ENCODE results near the gene CCDC12. TPM values are rescaled to one million over a fixed set of nuclear protein-coding genes. Genes with fewer than 3 reads are reported as not detected.
"Not testable (repeated sequence)": the region's sequence is repeated elsewhere in the genome, so short reads cannot be mapped to it uniquely, and the experiment has no call there.

The CCDC12 gene
- total RNA-seq, 1 donor from 2014 or later: 33.1 TPM

GRCh38 chr3:46982546-46982945, 6.0 kb upstream of the CCDC12 start:
- no peak for DNase-seq (ENCODE audit: low spot score)

DNA sequence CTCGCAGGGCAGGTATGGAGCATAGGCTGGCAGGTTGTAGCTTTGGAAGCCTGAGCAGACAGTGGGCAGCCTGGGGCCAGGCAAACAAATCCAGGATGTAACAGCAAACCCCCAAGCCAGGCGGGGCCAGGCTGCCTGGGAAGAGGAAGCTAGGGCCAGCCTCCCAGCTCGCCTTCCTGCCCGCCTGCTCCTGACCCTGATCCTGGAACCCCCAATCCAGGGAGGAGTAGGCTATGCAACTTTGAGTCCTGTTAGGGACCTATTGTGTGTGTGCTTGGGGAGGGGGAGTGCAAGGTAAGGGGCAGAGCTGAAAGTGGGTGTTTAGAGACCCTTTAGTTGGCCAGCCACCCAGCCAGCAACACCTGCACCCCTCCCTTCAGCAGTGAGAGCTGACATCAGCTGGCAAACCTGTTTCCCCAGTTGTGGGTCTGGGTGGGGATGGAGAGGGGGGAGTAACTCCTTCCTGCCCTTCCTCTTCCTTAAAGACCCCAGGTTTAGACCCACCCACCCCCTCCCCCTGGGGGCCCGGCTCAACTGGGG, 5.5 kb upstream of the CCDC12 start:
- DNase-seq (ENCODE audit: low spot score): no peak

DNA sequence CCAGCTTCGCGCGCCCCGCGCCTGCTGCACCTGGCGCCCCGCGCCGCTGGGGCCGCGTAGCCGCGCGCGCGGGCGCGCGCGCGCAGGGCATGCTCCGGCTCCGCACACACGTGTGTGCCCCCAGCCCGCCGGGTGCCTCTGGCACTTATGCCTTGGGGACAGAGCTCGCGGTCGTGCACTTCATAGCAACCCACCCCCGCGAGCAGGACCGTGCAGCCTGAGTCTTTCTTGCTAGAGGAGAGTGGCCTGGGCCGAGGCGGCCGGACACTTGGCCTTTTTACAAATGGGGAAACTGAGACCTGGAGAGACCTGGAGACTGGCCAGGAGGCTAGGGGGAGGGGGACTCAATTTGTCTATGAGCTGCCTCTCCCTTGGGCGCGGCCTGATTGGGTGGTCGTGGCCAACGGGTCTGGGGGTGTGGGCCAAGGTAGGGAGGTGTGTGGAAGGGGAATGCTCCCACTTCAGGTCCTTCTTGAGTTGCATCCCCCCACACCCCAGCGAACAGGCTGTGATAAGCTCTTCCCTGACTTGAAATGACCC, 3.5 kb upstream of the CCDC12 start:
- DNase-seq (ENCODE audit: low spot score): no peak

DNA sequence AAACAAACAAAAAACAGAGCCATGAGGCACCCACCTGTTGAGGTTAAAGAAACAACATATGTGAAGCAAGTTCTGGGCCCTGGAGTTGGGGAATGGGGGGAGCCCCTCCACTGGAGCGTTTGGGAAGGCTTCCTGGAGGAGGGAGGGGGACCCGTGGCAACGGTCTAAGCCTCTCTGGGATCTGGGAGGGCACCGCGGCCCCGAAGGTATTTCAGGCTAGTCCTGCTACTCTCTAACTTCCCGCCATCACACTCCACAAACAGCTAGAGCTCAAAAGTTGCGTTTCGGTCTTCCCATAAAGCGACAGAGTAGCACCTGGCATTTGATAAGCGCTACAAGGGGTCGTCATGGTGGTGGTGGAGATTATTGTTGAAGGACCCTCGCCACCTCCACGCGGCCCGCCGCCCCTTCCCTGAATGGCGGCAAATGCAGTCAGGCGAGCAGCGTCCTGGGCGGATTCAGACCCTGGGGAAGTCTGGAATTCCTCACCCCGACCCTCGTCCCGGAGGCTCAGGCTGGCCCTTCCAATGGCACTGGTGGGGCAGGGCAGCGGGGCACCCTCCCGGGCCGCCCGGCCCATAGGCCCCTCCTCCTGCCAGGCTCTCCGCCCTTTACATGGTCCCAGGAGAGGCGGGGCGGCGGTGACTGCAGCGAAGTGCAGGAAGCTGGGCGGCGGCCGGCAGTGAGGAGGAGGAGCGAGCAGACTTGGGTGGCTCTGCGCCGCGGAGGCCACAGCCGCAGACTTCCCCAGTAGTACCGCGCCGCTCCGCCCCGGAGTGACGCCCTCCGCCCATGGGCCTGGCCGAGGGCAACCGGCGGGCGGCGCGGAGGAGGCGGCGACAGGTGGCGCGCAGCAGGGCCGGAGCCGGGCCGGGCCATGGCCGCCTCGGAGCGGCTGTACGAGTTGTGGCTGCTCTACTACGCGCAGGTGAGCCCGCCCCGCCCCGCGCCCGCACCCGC, 2.7 kb upstream of the CCDC12 start, which contains the start of gene NBEAL2:
Gene NBEAL2 (plus strand): TSS at position 682 of the 960 bp plus-strand sequence. CDS start 196 bp downstream, at position 878.
- DNase-seq (ENCODE audit: low spot score): peak; percentile 99

- no peak for DNase-seq (ENCODE audit: low spot score)
Measured at GRCh38 chr3:46978381-46978780, 1.8 kb upstream of the CCDC12 start.

DNA sequence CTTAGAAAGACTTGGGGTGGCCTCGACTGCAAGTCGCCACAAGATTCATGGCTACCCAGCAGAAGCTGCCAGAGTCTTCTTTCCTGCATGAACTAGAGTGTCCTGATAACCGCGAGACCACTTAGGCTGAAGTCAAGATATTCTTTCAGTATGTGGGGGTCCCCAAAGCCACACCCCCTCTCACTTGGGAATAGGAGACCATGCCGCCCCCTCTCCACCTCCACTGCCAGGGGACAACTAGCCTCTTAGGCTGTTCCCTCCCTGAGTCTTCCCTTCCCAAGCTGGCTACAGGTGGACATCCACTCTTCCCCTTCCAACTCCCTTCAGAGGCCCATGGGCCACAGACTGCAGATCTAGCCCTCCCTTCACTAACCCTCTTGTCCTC, 1.3 kb upstream of the CCDC12 start:
- DNase-seq (ENCODE audit: low spot score): no peak

DNA sequence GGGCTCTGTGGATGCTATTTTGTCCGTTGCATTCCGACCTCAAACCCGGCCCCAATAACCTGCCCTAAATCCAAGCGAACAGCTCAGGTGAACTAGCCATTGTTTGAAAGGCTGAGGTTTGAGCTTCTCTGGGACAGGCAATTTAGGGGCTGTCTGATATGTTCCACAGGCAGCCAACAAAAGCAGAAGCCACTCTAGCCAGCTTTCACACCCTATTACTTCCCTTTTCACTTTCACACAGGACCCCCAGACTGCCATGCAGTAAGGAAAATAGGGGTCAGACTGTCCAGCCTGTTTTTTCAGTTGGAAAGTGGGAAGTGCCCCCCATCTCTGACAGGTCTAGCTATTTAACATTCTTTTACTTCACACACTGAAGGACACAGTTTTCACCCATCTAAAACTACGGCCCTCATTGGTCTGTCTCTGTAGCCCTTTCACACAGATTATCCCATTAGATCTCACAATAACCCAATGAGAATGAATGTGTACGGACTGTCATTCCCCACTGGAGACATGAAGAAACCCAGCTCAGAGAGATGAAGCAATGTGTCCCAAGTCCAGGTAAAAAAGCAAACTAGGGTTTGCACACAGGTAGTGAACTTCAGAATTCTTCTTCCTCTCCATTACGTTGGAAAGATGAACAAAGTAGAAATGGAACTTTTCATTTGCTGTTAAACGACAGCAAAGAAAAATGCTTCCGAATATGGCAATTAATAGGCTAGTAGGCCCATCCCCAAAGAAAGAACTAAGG, 1.9 kb downstream of the CCDC12 start:
- no peak for DNase-seq (ENCODE audit: low spot score)

DNA sequence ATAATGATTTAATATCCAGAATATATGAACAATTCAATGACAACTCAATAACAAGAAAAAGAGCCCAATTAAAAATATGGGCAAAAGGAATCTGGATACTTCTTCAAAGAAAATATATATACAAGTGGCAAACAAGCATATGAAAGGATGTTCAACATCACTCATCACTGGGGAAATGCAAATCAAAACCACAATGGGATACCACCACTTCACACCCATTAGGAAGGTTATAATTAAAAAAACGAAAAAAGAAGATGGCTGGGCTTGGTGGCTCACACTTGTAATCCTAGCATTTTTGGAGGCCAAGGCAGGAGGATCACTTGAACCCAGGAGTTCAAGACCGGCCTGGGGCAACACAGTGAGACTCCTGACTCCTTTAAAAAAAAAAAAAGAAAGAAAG, 4.1 kb downstream of the CCDC12 start:
- DNase-seq (ENCODE audit: low spot score): no peak

DNA sequence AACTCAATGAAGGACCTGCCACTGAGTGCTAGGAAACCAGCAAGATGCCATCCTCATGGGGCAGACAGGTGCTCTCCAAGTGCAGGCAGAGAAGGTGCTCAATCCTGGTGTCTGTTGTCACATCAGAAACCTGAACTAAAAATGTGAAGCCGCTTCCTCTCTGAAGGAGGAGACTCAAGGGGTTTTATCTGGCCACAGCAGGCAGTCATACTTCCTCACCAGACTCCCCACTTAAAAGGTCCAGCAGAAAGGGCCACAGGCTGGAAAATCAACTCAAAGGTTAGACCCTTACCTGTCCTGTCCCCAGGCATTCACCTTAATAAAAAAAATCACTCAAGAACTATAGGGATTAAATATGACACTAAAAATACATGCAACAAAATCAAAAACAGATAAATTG, 4.8 kb downstream of the CCDC12 start:
- no peak for DNase-seq (ENCODE audit: low spot score)

GRCh38 chr3:46971151-46971550, 5.4 kb downstream of the CCDC12 start:
- DNase-seq (ENCODE audit: low spot score): no peak

DNA sequence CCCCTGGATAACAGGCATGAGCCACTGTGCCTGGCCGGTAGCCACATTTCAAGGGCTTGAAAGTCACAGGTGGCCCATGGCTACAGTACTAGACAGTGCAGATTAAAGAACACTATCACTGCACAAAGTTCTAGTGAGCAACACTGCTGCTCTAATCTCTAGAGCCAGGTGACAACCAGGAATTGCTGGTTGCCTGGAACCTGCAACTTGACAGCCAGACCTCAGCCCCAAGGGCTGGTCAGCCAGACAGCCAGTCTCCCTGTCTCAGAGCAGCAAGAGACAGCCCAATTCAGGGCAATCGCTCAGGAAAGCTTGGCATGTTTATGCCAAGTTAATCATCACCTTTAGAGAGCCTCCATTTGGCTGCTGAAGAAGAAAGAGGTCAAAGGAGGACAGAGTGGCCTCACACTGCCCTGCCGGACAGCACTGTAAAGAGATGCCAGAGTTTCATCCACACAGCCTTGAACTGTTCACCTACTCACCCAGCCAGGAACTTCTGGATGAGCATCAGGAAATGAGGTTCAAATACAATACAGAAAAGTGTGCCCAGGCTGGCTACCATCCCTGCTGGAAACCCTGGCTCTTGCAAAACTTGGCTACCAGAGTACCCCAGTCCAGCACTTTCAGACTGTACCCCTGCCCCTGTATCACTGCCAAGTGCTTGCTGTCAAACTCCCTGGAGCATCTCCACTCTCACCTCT, 6.0 kb downstream of the CCDC12 start:
- DNase-seq (ENCODE audit: low spot score): no peak

- no peak for DNase-seq (ENCODE audit: low spot score)
Measured at GRCh38 chr3:46968783-46969428, 7.6 kb downstream of the CCDC12 start.

- DNase-seq (ENCODE audit: low spot score): no peak
Measured at GRCh38 chr3:46966811-46967210, 9.7 kb downstream of the CCDC12 start.

- no peak for DNase-seq (ENCODE audit: low spot score)
Measured at GRCh38 chr3:46965151-46965550, 11.4 kb downstream of the CCDC12 start.

DNA sequence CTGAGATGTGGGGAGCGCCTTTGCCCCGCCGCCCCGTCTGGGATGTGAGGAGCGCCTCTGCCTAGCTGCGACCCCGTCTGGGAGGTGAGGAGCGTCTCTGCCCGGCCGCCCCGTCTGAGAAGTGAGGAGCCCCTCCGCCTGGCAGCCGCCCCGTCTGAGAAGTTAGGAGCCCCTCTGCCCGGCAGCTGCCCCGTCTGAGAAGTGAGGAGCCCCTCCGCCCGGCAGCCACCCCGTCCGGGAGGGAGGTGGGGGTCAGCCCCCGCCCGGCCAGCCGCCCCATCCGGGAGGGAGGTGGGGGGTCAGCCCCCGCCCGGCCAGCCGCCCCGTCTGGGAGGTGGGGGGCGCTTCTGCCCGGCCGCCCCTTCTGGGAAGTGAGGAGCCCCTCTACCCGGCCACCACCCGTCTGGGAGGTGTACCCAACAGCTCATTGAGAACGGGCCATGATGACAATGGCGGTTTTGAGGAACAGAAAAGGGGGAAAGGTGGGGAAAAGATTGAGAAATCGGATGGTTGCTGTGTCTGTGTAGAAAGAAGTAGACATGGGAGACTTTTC, 12.4 kb downstream of the CCDC12 start:
- DNase-seq (ENCODE audit: low spot score): not testable (repeated sequence)

DNA sequence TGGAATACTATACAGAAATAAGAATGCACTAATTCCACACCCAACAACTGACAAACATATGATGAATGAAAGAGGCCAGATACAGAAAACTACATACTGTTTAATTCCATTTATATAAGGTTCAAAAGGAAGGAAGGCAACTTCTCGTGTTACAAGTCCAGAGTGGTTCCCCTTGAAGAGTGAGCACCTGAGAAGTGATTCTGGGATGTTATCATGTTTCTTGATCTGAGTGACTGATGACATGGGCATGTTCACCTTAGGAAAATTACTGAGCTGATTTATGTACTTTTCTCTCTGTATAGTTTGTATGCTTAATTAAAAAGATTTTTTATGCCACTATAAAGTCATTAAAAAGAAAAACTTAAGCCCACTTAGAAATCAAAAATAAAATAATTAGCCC, 13.6 kb downstream of the CCDC12 start:
- no peak for DNase-seq (ENCODE audit: low spot score)

DNA sequence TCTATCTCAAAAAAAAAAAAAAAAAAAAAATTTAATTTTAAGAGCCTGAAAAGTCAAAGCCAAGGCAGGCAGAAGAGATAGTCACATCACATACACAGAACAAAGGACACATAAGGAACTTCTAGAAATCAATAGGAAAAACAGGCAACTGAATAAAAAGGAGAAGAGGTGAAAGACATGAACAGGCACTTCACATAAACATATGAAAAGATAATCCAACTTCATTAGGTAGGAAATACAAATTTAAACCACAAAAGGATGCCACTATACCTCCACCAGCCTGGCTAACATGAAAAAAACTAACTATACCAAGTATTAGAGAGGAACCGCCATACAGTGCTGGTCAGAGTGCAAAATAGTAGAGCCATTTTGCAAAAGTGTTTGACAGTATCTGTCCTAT, 14.1 kb downstream of the CCDC12 start:
- no peak for DNase-seq (ENCODE audit: low spot score)

- DNase-seq (ENCODE audit: low spot score): no peak
Measured at GRCh38 chr3:46960835-46961234, 15.7 kb downstream of the CCDC12 start.

DNA sequence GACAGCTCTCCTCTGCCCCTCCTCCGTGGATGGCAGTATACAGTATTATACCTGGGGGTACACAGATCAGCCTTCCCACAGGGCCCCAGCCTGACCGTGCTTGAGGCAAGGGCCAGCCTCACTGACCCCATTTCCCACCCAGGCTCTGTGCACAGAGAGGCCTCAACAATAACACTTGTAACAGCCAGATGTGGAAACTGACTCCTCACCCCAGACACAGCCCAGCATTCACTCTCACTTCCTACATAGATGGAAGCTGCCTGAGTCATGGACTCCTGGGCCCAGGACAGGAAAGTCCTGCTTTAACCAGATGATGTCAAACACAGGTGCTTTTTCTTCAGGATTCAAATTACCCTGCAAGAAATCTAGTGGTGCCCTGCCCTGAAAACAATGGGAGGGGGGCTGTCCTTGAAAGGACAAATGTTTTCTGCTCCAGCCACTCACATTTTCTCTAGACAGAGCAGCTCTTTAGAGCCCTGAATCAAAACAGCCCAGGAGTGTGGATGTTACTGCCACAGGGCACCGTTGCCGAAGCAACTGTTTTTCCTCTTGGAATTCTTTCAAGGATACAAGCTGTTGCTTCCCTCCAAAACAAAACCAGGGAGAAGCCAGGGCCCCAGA, 16.4 kb downstream of the CCDC12 start:
- DNase-seq (ENCODE audit: low spot score): no peak

- no peak for DNase-seq (ENCODE audit: low spot score)
Measured at GRCh38 chr3:46959161-46959511, 17.4 kb downstream of the CCDC12 start.
